Stimulated activated CD4-positive, alpha-beta T cell treated with anti-CD3 and anti-CD28 coated beads, Interleukin-1b, Interleukin-23, amount 100 ng/mL, for 1 hour (primary cell): ENCODE data around the gene BORCS5.

Experiments used
- DNase-seq, 2 donors: peaks; one replicate each; pipeline ENCODE4 v3.0.0-alpha.2; 2020; ENCODE audit warnings: low read depth in 2 of 2

BORCS5 gene

GRCh38 chr12:12353276-12353675 is 3.6 kb upstream of the BORCS5 start:
- DNase-seq, result no peak

GRCh38 chr12:12353807-12354206 is 3.1 kb upstream of the BORCS5 start:
- no peak for DNase-seq

GRCh38 chr12:12356467-12356895 is 397 bp upstream of the BORCS5 start:
- no peak for DNase-seq

- DNase-seq, result no peak
Measured at GRCh38 chr12:12357719-12358461, 1.0 kb downstream of the BORCS5 start.

- no peak for DNase-seq
Measured at GRCh38 chr12:12358528-12358927, 1.6 kb downstream of the BORCS5 start.

GRCh38 chr12:12364787-12365445 is 8.0 kb downstream of the BORCS5 start:
- no peak for DNase-seq

- no peak for DNase-seq
Measured at GRCh38 chr12:12365446-12365802, 8.5 kb downstream of the BORCS5 start.

GRCh38 chr12:12365931-12366431 is 9.1 kb downstream of the BORCS5 start:
- DNase-seq, result no peak

- no peak for DNase-seq
Measured at GRCh38 chr12:12366701-12367481, 10.0 kb downstream of the BORCS5 start.

GRCh38 chr12:12367482-12367998 is 10.7 kb downstream of the BORCS5 start:
- DNase-seq, result no peak

- DNase-seq, result no peak
Measured at GRCh38 chr12:12372946-12373722, 16.3 kb downstream of the BORCS5 start.

- no peak for DNase-seq
Measured at GRCh38 chr12:12376646-12377448, 20.0 kb downstream of the BORCS5 start.

- DNase-seq, result no peak
Measured at GRCh38 chr12:12378616-12379015, 21.7 kb downstream of the BORCS5 start.

GRCh38 chr12:12379831-12380730 is 23.2 kb downstream of the BORCS5 start:
- no peak for DNase-seq

GRCh38 chr12:12380949-12381593 is 24.2 kb downstream of the BORCS5 start:
- DNase-seq, result no peak

- DNase-seq, result no peak
Measured at GRCh38 chr12:12381982-12382381, 25.1 kb downstream of the BORCS5 start.

- DNase-seq, result no peak
Measured at GRCh38 chr12:12384571-12385340, 27.9 kb downstream of the BORCS5 start.

GRCh38 chr12:12387501-12387900 is 30.6 kb downstream of the BORCS5 start:
- DNase-seq, result no peak
